A673 (cell line): ENCODE results near the gene ZNF354C. TPM values are rescaled to one million over a fixed set of nuclear protein-coding genes. Genes with fewer than 3 reads are reported as not detected.

Experiments
- BruUV-seq: library from RNA; stranded (reverse); fragments of 400-500 nt; replicated peaks from 2 replicates; lab custom pipeline; 2021; lab: Mats Ljungman, UMichigan
- CTCF ChIA-PET: fragments of 300-600 bp; sonication (Branson Sonifier 250); formaldehyde crosslinking; loops from one replicate; lab custom pipeline; 2022; ENCODE audit warnings: antibody characterized with exemption; lab: Charles Lee
- POLR2A ChIA-PET: fragments of 300-600 bp; sonication (Branson Sonifier 250); formaldehyde crosslinking; loops from one replicate; lab custom pipeline; 2022; ENCODE audit warnings: antibody characterized with exemption; ENCODE audit not compliant: low non-redundant PET; lab: Charles Lee
- DNase-seq: peaks from one replicate; pipeline ENCODE4 v3.0.0-alpha.2; 2015; ENCODE audit warnings: low spot score
- H3K27ac ChIP-seq: fragments of 200-600 bp; sonication (generic); 2 replicates; pipeline ENCODE4 v1.5.1; 2016; ENCODE audit warnings: mixed run types, low read depth, mild to moderate bottlenecking, mixed read lengths, antibody characterized with exemption, low read length; ENCODE audit not compliant: poor library complexity, severe bottlenecking
- H3K27me3 ChIP-seq: fragments of 200-600 bp; sonication (generic); replicated peaks from 2 replicates; pipeline ENCODE4 v1.6.1; 2017; ENCODE audit warnings: mixed run types, low read depth, mild to moderate bottlenecking, mixed read lengths, antibody characterized with exemption, low read length; ENCODE audit not compliant: insufficient read depth, poor library complexity
- H3K36me3 ChIP-seq: fragments of 200-600 bp; sonication (generic); 2 replicates; pipeline ENCODE4 v1.6.1; 2016; ENCODE audit warnings: mixed run types, mild to moderate bottlenecking, mixed read lengths, antibody characterized with exemption, low read length; ENCODE audit not compliant: insufficient read depth, poor library complexity, severe bottlenecking
- H3K4me1 ChIP-seq: fragments of 200-600 bp; sonication (generic); 2 replicates; pipeline ENCODE4 v1.6.1; 2017; ENCODE audit warnings: mixed run types, mild to moderate bottlenecking, mixed read lengths, antibody characterized with exemption, low read length; ENCODE audit not compliant: insufficient read depth, poor library complexity, severe bottlenecking
- H3K4me3 ChIP-seq: fragments of 200-600 bp; sonication (generic); 2 replicates; pipeline ENCODE4 v1.5.1; 2016; ENCODE audit warnings: low read depth, mixed run types, mild to moderate bottlenecking, mixed read lengths, low read length; ENCODE audit not compliant: poor library complexity, severe bottlenecking
- H3K9me3 ChIP-seq: fragments of 200-600 bp; sonication (generic); 2 replicates; pipeline ENCODE4 v1.6.1; 2016; ENCODE audit warnings: mixed run types, low read depth, mild to moderate bottlenecking, mixed read lengths, antibody characterized with exemption, low read length; ENCODE audit not compliant: poor library complexity, severe bottlenecking
- CTCF ChIP-seq: fragments of 300-800, 200-600 bp; sonication (generic); conservative IDR thresholded peaks from 2 replicates; pipeline ENCODE4 v1.5.1; 2017; ENCODE audit warnings: low read depth, mild to moderate bottlenecking, antibody characterized with exemption, low read length, moderate library complexity, mixed read lengths
- EZH2 ChIP-seq: fragments of 200-600 bp; sonication (generic); IDR thresholded peaks from 2 replicates; pipeline ENCODE4 v1.6.1; 2017; ENCODE audit warnings: borderline replicate concordance, low read depth, mild to moderate bottlenecking, mixed read lengths, antibody characterized with exemption, low read length; ENCODE audit not compliant: poor library complexity, severe bottlenecking
- intact Hi-C: fragments of 100-400 bp; cut with micrococcal nuclease; formaldehyde crosslinking; loops from one replicate; pipeline ENCODE4 v1.10.0; 2022; ENCODE audit not compliant: unreplicated experiment
- total RNA-seq: library from RNA; stranded (reverse); gene quantifications from 2 replicates; pipeline ENCODE4 v1.2.3, GENCODE V29; 2021

The ZNF354C gene
- total RNA-seq, 1 experiment from 2014 or later, result 7.4 TPM

GRCh38 chr5:179128041-179128365 is 67.8 kb downstream of the ZNF354C start:
- ChIA-PET POLR2A (no interaction called here), CTCF (no interaction called here)
- Histone ChIP-seq H3K27me3 (no peaks in the 10 kb centered on the region), H3K36me3 (no peaks in the 10 kb centered on the region), H3K4me3 (no peak overlapping the region), H3K4me1 (no peaks in the 10 kb centered on the region), H3K9me3 (no peaks in the 10 kb centered on the region), H3K27ac (no peak overlapping the region)
- DNase-seq, result no peak
- intact Hi-C loops, result no loop called here
- no TSS peak for BruUV-seq
- TF ChIP-seq EZH2 (no peak), CTCF (no peak)

GRCh38 chr5:179128976-179129375 is 68.8 kb downstream of the ZNF354C start:
- CTCF ChIA-PET, result no interaction called here
- POLR2A ChIA-PET, result no interaction called here
- Histone ChIP-seq H3K27ac (no peak overlapping the region), H3K9me3 (no peaks in the 10 kb centered on the region), H3K36me3 (no peaks in the 10 kb centered on the region), H3K27me3 (no peaks in the 10 kb centered on the region), H3K4me1 (no peaks in the 10 kb centered on the region), H3K4me3 (no peak overlapping the region)
- no peak for DNase-seq
- intact Hi-C loops, result no loop called here
- no TSS peak for BruUV-seq
- no peak for TF ChIP-seq EZH2
- no peak for TF ChIP-seq CTCF

GRCh38 chr5:179129607-179130071 is 69.5 kb downstream of the ZNF354C start:
- H3K4me3 ChIP-seq, result no peak overlapping the region
- intact Hi-C loops, result no loop called here
- ChIA-PET POLR2A (no interaction called here), CTCF (no interaction called here)
- no peaks in the 10 kb centered on the region for H3K9me3 ChIP-seq
- no peaks in the 10 kb centered on the region for H3K27me3 ChIP-seq
- H3K27ac ChIP-seq, result no peak overlapping the region
- no peak for DNase-seq
- TF ChIP-seq CTCF (no peak), EZH2 (no peak)
- H3K4me1 ChIP-seq, result no peaks in the 10 kb centered on the region
- no peaks in the 10 kb centered on the region for H3K36me3 ChIP-seq
- no TSS peak for BruUV-seq
